ENCODE data around the gene PREP.

The PREP gene

GRCh38 chr6:105397987-105398386, 4.9 kb downstream of the PREP start:
- DNase-seq: peak in 12 of 51 donors; percentile 3 to 23 (median 8)

- DNase-seq: no peak
Measured at GRCh38 chr6:105391705-105392104, 11.2 kb downstream of the PREP start.

- DNase-seq: peak in 3 of 51 donors; percentile 1 to 14 (median 7)
Measured at GRCh38 chr6:105389543-105389942, 13.3 kb downstream of the PREP start.

GRCh38 chr6:105388392-105388791, 14.5 kb downstream of the PREP start:
- DNase-seq: no peak

- DNase-seq: no peak
Measured at GRCh38 chr6:105384004-105384403, 18.9 kb downstream of the PREP start.

GRCh38 chr6:105382958-105383357, 19.9 kb downstream of the PREP start:
- DNase-seq: no peak

GRCh38 chr6:105382496-105382895, 20.4 kb downstream of the PREP start:
- DNase-seq: no peak

GRCh38 chr6:105380634-105381033, 22.2 kb downstream of the PREP start:
- no peak for DNase-seq

GRCh38 chr6:105375797-105376196, 27.1 kb downstream of the PREP start:
- no peak for DNase-seq

- no peak for DNase-seq
Measured at GRCh38 chr6:105374010-105374420, 28.9 kb downstream of the PREP start.

- no peak for DNase-seq
Measured at GRCh38 chr6:105373481-105373880, 29.4 kb downstream of the PREP start.

GRCh38 chr6:105372849-105373182, 30.1 kb downstream of the PREP start:
- no peak for DNase-seq

GRCh38 chr6:105372142-105372848, 30.6 kb downstream of the PREP start:
- DNase-seq: no peak

GRCh38 chr6:105370351-105370750, 32.5 kb downstream of the PREP start:
- DNase-seq: no peak

- DNase-seq: no peak
Measured at GRCh38 chr6:105369145-105369544, 33.7 kb downstream of the PREP start.

GRCh38 chr6:105364243-105364642, 38.6 kb downstream of the PREP start:
- peak in 1 of 51 donors; percentile 20 for DNase-seq

GRCh38 chr6:105363100-105363754, 39.7 kb downstream of the PREP start:
- peak in 2 of 51 donors; percentile 13 to 29 for DNase-seq

GRCh38 chr6:105359419-105360370, 43.2 kb downstream of the PREP start:
- no peak for DNase-seq

- no peak for DNase-seq
Measured at GRCh38 chr6:105357165-105357564, 45.7 kb downstream of the PREP start.

- no peak for DNase-seq
Measured at GRCh38 chr6:105352037-105352617, 50.8 kb downstream of the PREP start.

- DNase-seq: no peak
Measured at GRCh38 chr6:105348897-105349296, 54.0 kb downstream of the PREP start.

- no peak for DNase-seq
Measured at GRCh38 chr6:105346052-105346451, 56.8 kb downstream of the PREP start.
